GM23338 (cell line): ENCODE results near the gene TRIM58. TPM values are rescaled to one million over a fixed set of nuclear protein-coding genes. Genes with fewer than 3 reads are reported as not detected.

Experiments used
- ATAC-seq: fragments of 200-7000 bp; cut with Tn5 transposase; 3 replicates; pipeline ENCODE4 v1.9.1; 2020
- DNase-seq: peaks from one replicate; pipeline ENCODE4 v3.0.0-alpha.2; 2015; ENCODE audit warnings: low spot score
- H2AFZ ChIP-seq: fragments of 200-600 bp; sonication (generic); 2 replicates; pipeline ENCODE4 v1.8.0; 2016; ENCODE audit warnings: antibody characterized with exemption, mild to moderate bottlenecking, moderate library complexity
- H3F3A ChIP-seq: fragments of 200-600 bp; sonication (generic); replicated peaks from 2 replicates; pipeline ENCODE4 v1.8.0; 2017; ENCODE audit warnings: antibody characterized with exemption, mixed run types, low read depth
- H3K27ac ChIP-seq: fragments of 200-600 bp; sonication (generic); 2 replicates; pipeline ENCODE4 v1.6.1; 2016; ENCODE audit warnings: low read depth
- H3K27me3 ChIP-seq: fragments of 200-600 bp; sonication (generic); 2 replicates; pipeline ENCODE4 v1.8.0; 2016; ENCODE audit warnings: mild to moderate bottlenecking, mixed run types, moderate library complexity; ENCODE audit not compliant: insufficient read depth
- H3K36me3 ChIP-seq: fragments of 200-600 bp; sonication (generic); 2 replicates; pipeline ENCODE4 v1.8.0; 2016; ENCODE audit warnings: mild to moderate bottlenecking; ENCODE audit not compliant: insufficient read depth
- H3K4me1 ChIP-seq: fragments of 200-600 bp; sonication (generic); 2 replicates; pipeline ENCODE4 v1.8.0; 2016; ENCODE audit warnings: mild to moderate bottlenecking, moderate library complexity; ENCODE audit not compliant: insufficient read depth
- H3K4me2 ChIP-seq: fragments of 200-600 bp; sonication (generic); 2 replicates; pipeline ENCODE4 v1.7.1; 2017; ENCODE audit warnings: mixed run types
- H3K4me3 ChIP-seq: fragments of 200-600 bp; sonication (generic); 2 replicates; pipeline ENCODE4 v1.6.1; 2016; ENCODE audit warnings: mixed run types
- H3K79me2 ChIP-seq: fragments of 200-600 bp; sonication (generic); replicated peaks from 2 replicates; pipeline ENCODE4 v1.8.0; 2017; ENCODE audit warnings: mild to moderate bottlenecking; ENCODE audit not compliant: insufficient read depth
- H3K9me2 ChIP-seq: fragments of 200-600 bp; sonication (generic); 2 replicates; pipeline ENCODE4 v1.8.0; 2017; ENCODE audit not compliant: insufficient read depth
- H4K20me1 ChIP-seq: fragments of 200-600 bp; sonication (generic); replicated peaks from 2 replicates; pipeline ENCODE4 v1.8.0; 2017; ENCODE audit warnings: mild to moderate bottlenecking; ENCODE audit not compliant: insufficient read depth
- H3K27ac Mint-ChIP-seq: 2 replicates; pipeline ENCODE4 v1.8.0; 2020; ENCODE audit warnings: inconsistent platforms, mild to moderate bottlenecking, moderate library complexity, mixed read lengths
- H3K27me3 Mint-ChIP-seq: 3 replicates; pipeline ENCODE4 v1.8.0; 2022; ENCODE audit warnings: low read depth, mild to moderate bottlenecking, moderate library complexity, mixed read lengths, inconsistent platforms; ENCODE audit not compliant: insufficient read depth, poor library complexity
- H3K36me3 Mint-ChIP-seq: 3 replicates; pipeline ENCODE4 v1.8.0; 2021; ENCODE audit warnings: low read depth, mild to moderate bottlenecking, inconsistent platforms, moderate library complexity, mixed read lengths
- H3K4me1 Mint-ChIP-seq: 3 replicates; pipeline ENCODE4 v1.8.0; 2020; ENCODE audit warnings: mild to moderate bottlenecking, inconsistent platforms, mixed read lengths
- H3K4me3 Mint-ChIP-seq: 3 replicates; pipeline ENCODE4 v1.8.0; 2021; ENCODE audit warnings: moderate library complexity, mild to moderate bottlenecking, inconsistent platforms, mixed read lengths
- H3K9me3 Mint-ChIP-seq: 3 replicates; pipeline ENCODE4 v1.8.0; 2020; ENCODE audit warnings: moderate library complexity, mild to moderate bottlenecking, inconsistent platforms, mixed read lengths
- CTCF ChIP-seq, 2 experiments: fragments of 200-600 bp in 1 of 2; sonication (generic) in 1 of 2; conservative IDR thresholded peaks; 2 replicates each; pipeline versions ENCODE4 v1.5.1 to v1.6.1; 2016 to 2017; ENCODE audit warnings: antibody characterized with exemption in 2 of 2, low read depth in 2 of 2, mild to moderate bottlenecking in 2 of 2, moderate library complexity in 1 of 2
- EZH2phosphoT487 ChIP-seq: fragments of 200-600 bp; sonication (generic); IDR thresholded peaks from one replicate; pipeline ENCODE4 v1.8.1; 2018; ENCODE audit warnings: antibody characterized with exemption; ENCODE audit not compliant: unreplicated experiment
- NANOG ChIP-seq: IDR thresholded peaks from 2 replicates; pipeline ENCODE4 v1.6.1; 2016; ENCODE audit warnings: antibody characterized with exemption, borderline replicate concordance
- ZNF114 ChIP-seq: fragments of 250-450 bp; sonication (Bioruptor Pico); IDR thresholded peaks from 2 replicates; pipeline ENCODE4 v1.5.0; 2020; ENCODE audit warnings: mild to moderate bottlenecking, moderate library complexity
- ZNF462 ChIP-seq: fragments of 250-450 bp; sonication (Bioruptor Pico); IDR thresholded peaks from 2 replicates; pipeline ENCODE4 v1.5.0; 2020; ENCODE audit warnings: mild to moderate bottlenecking, moderate library complexity
- polyA plus RNA-seq: library from polyadenylated mRNA; unstranded; fragments of >200 nt; fragmentation: Nextera tagmentation; extraction: Ambion mirVana; gene quantifications from 2 replicates; pipeline ENCODE4 v1.2.1, GENCODE V29; 2016
- total RNA-seq: library from RNA; depleted of rRNA; stranded (reverse); fragments of >200 nt; shearing (Covaris generic); gene quantifications from 2 replicates; pipeline ENCODE4 v1.2.3, GENCODE V29; 2014
- TF ChIP-seq, protein P1 (sequence below): IDR thresholded peaks from one replicate; pipeline ENCODE4 v1.6.1; 2018; ENCODE audit warnings: antibody characterized with exemption; ENCODE audit not compliant: unreplicated experiment

The TRIM58 gene
- total and polyA plus RNA-seq, 2 experiments from 2014 or later = 2.4 to 3.4 TPM

- H3K4me2 ChIP-seq = no peak overlapping the region
- H3K27me3 ChIP-seq = no peaks in the 10 kb centered on the region
- peaks cover 58% of the 10 kb centered on the region for H3K9me3 Mint-ChIP-seq
- no peak for DNase-seq
- no peak overlapping the region for H3K4me3 ChIP-seq
- no peaks in the 10 kb centered on the region for H3K9me2 ChIP-seq
- no peak for TF ChIP-seq NANOG
- TF ChIP-seq ZNF462 (CRISPR knock-in tag) = no peak
- no peak overlapping the region for H3K27ac Mint-ChIP-seq
- H3K36me3 ChIP-seq = no peaks in the 10 kb centered on the region
- no peaks in the 10 kb centered on the region for H3F3A ChIP-seq
- peaks cover 12% of the 10 kb centered on the region for H3K4me1 ChIP-seq
- peaks cover 2% of the 10 kb centered on the region; the same call in 1 of the 3 replicates for H3K4me1 Mint-ChIP-seq
- no peak overlapping the region for H3K27ac ChIP-seq
- H3K27me3 Mint-ChIP-seq = no peaks in the 10 kb centered on the region
- H3K4me3 Mint-ChIP-seq = no peak overlapping the region
- H3K36me3 Mint-ChIP-seq = peaks cover 5% of the 10 kb centered on the region; the same call in 1 of the 3 replicates
- no peak for ATAC-seq
- no peak overlapping the region for H2AFZ ChIP-seq
- no peaks in the 10 kb centered on the region for H3K79me2 ChIP-seq
- no peaks in the 10 kb centered on the region for H4K20me1 ChIP-seq
Measured at GRCh38 chr1:247849616-247850015, 7.4 kb upstream of the TRIM58 start.

DNA sequence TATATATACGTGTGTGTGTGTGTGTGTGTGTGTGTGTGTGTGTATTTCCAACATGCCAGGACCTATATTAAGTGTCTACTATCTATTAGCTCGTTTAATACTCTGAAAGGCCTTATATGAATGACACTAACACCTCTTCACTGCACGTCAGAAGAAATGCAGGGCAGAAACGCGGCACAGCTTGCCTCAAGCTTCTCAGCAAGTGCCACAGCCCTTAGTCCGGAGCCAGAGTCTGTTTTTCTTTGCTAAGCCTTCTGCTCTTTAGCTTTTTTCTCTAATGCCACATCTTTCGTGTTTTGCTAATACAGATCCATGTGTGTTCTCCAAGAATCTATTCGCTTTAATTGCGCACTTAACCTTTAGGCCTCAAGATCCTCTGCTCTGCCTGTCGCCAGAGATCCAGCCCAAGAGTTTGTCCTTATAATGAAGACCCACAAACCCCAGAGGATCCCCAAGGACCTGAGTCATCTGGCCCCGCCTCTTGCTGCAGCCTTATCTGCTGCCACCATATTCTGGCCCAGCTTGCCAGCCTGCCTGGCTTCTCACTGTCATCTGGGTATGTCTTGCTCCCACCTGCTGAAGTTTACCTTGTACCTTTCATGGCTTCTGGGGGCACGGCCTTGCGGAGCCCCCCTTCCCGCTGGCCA, 2.0 kb upstream of the TRIM58 start:
- Histone ChIP-seq H4K20me1 (no peaks in the 10 kb centered on the region), H3K79me2 (no peaks in the 10 kb centered on the region), H3K4me3 (no peak overlapping the region), H3K4me2 (no peak overlapping the region), H3F3A (no peaks in the 10 kb centered on the region), H2AFZ (peak overlapping the region; percentile 66; the same call in 1 of the 2 replicates), H3K27me3 (peaks cover 18% of the 10 kb centered on the region), H3K27ac (no peak overlapping the region), H3K9me2 (no peaks in the 10 kb centered on the region), H3K36me3 (no peaks in the 10 kb centered on the region), H3K4me1 (peaks cover 6% of the 10 kb centered on the region; the same call in 1 of the 2 replicates)
- Mint-ChIP-seq H3K27ac (no peak overlapping the region), H3K27me3 (peaks cover 16% of the 10 kb centered on the region), H3K9me3 (peaks cover 76% of the 10 kb centered on the region), H3K4me3 (no peak overlapping the region), H3K4me1 (peaks cover 6% of the 10 kb centered on the region), H3K36me3 (peaks cover 6% of the 10 kb centered on the region; the same call in 2 of the 3 replicates)
- ATAC-seq = no peak
- DNase-seq = peak; percentile 21
- TF ChIP-seq ZNF114 (CRISPR knock-in tag) = no peak
- TF ChIP-seq CTCF (conservative IDR thresholded peaks at IDR 0.05; ENCODE audit: low read depth in 2 of 2) = no peak
- TF ChIP-seq EZH2phosphoT487 = no peak
- TF ChIP-seq, protein P1, sequence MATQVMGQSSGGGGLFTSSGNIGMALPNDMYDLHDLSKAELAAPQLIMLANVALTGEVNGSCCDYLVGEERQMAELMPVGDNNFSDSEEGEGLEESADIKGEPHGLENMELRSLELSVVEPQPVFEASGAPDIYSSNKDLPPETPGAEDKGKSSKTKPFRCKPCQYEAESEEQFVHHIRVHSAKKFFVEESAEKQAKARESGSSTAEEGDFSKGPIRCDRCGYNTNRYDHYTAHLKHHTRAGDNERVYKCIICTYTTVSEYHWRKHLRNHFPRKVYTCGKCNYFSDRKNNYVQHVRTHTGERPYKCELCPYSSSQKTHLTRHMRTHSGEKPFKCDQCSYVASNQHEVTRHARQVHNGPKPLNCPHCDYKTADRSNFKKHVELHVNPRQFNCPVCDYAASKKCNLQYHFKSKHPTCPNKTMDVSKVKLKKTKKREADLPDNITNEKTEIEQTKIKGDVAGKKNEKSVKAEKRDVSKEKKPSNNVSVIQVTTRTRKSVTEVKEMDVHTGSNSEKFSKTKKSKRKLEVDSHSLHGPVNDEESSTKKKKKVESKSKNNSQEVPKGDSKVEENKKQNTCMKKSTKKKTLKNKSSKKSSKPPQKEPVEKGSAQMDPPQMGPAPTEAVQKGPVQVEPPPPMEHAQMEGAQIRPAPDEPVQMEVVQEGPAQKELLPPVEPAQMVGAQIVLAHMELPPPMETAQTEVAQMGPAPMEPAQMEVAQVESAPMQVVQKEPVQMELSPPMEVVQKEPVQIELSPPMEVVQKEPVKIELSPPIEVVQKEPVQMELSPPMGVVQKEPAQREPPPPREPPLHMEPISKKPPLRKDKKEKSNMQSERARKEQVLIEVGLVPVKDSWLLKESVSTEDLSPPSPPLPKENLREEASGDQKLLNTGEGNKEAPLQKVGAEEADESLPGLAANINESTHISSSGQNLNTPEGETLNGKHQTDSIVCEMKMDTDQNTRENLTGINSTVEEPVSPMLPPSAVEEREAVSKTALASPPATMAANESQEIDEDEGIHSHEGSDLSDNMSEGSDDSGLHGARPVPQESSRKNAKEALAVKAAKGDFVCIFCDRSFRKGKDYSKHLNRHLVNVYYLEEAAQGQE = no peak
